GM12878 (cell line): ENCODE measurements around the gene PLXNB2. TPM values are rescaled to one million over a fixed set of nuclear protein-coding genes. Genes with fewer than 3 reads are reported as not detected.

Experiments used
- ATAC-seq: fragments of 200-7000 bp; cut with Tn5 transposase; 3 replicates; pipeline ENCODE4 v1.9.1; 2020; ENCODE audit warnings: mild to moderate bottlenecking, moderate library complexity
- BruUV-seq: library from RNA; stranded (reverse); fragments of 400-500 nt; replicated peaks from 2 replicates; lab custom pipeline; 2021; lab: Mats Ljungman, UMichigan
- CTCF ChIA-PET: fragments of 300-600 bp; sonication (Branson Sonifier 250); formaldehyde crosslinking; extraction: SDS; loops from one replicate; lab custom pipeline; 2021; ENCODE audit warnings: inconsistent platforms; lab: Yijun Ruan, JAX
- POLR2A ChIA-PET: fragments of 350-600 bp; formaldehyde crosslinking; extraction: SDS; loops from one replicate; lab custom pipeline; 2021; ENCODE audit warnings: inconsistent platforms; lab: Charles Lee
- RAD21 ChIA-PET: fragments of 300-600 bp; sonication (Branson Sonifier 250); formaldehyde crosslinking; loops from one replicate; lab custom pipeline; 2023; ENCODE audit warnings: antibody characterized with exemption; ENCODE audit not compliant: unreplicated experiment; lab: Charles Lee
- SMC1A ChIA-PET: fragments of 300-600 bp; sonication (Branson Sonifier 250); formaldehyde crosslinking; loops from one replicate; lab custom pipeline; 2023; ENCODE audit not compliant: unreplicated experiment, uncharacterized antibody; lab: Charles Lee
- DNase-seq: peaks from one replicate; pipeline ENCODE4 v3.0.0-alpha.2; 2011; ENCODE audit warnings: low read depth, low spot score
- FAIRE-seq: peaks from 3 replicates; lab custom pipeline; 2011; peaks lifted over from hg19 to GRCh38; lab: Jason Lieb, UNC
- H2AFZ ChIP-seq: 2 replicates; pipeline ENCODE4 v1.6.0; 2011; ENCODE audit warnings: low read depth, low read length, control low read depth; ENCODE audit not compliant: control insufficient read depth
- H3K27ac ChIP-seq: 2 replicates; pipeline ENCODE4 v1.5.1; 2011; ENCODE audit warnings: control low read depth; ENCODE audit not compliant: control insufficient read depth, insufficient read depth
- H3K27me3 ChIP-seq, 2 experiments: replicated peaks in 1 of 2; 2 replicates each; pipeline versions ENCODE4 v1.6.0 to v1.6.1; 2011; ENCODE audit warnings: low read length in 1 of 2; ENCODE audit not compliant: control insufficient read depth in 2 of 2, insufficient read depth in 2 of 2
- H3K36me3 ChIP-seq, 2 experiments: 2 replicates each; pipeline ENCODE4 v1.5.1; 2011; ENCODE audit warnings: low read length in 1 of 2; ENCODE audit not compliant: control insufficient read depth in 2 of 2, insufficient read depth in 2 of 2
- H3K4me1 ChIP-seq: 2 replicates; pipeline ENCODE4 v1.6.1; 2011; ENCODE audit warnings: mild to moderate bottlenecking, low read length, moderate library complexity, mixed read lengths; ENCODE audit not compliant: control insufficient read depth, insufficient read depth
- H3K4me2 ChIP-seq: 2 replicates; pipeline ENCODE4 v1.6.0; 2011; ENCODE audit warnings: control low read depth; ENCODE audit not compliant: control insufficient read depth, insufficient read depth
- H3K4me3 ChIP-seq: fragments of 200-600 bp; sonication (generic); 2 replicates; pipeline ENCODE4 v1.5.1; 2016
- H3K79me2 ChIP-seq: 2 replicates; pipeline ENCODE4 v1.6.0; 2011; ENCODE audit warnings: low read length; ENCODE audit not compliant: control insufficient read depth, insufficient read depth
- H3K9ac ChIP-seq: 2 replicates; pipeline ENCODE4 v1.8.0; 2011; ENCODE audit warnings: low read length, control low read depth, mixed read lengths; ENCODE audit not compliant: control insufficient read depth, insufficient read depth
- H3K9me3 ChIP-seq: replicated peaks from 3 replicates; pipeline ENCODE4 v1.5.1; 2011; ENCODE audit warnings: mild to moderate bottlenecking, low read length; ENCODE audit not compliant: control insufficient read depth, insufficient read depth
- H4K20me1 ChIP-seq: 2 replicates; pipeline ENCODE4 v1.6.0; 2011; ENCODE audit not compliant: control insufficient read depth, insufficient read depth
- GATAD2B ChIP-seq: fragments of 450-650 bp; conservative IDR thresholded peaks from 2 replicates; pipeline ENCODE4 v1.6.1; 2017; ENCODE audit warnings: low read depth, mild to moderate bottlenecking, moderate library complexity
- NRF1 ChIP-seq: conservative IDR thresholded peaks from 2 replicates; pipeline ENCODE4 v1.6.1; 2011; ENCODE audit warnings: mild to moderate bottlenecking, low read depth, low read length, improper control_type of control experiment
- POLR2A ChIP-seq: IDR thresholded peaks from 2 replicates; pipeline ENCODE4 v1.6.1; 2011; ENCODE audit warnings: low read depth, mild to moderate bottlenecking, low read length
- ZBTB11 ChIP-seq: fragments of 450-650 bp; formaldehyde crosslinking; IDR thresholded peaks from 2 replicates; pipeline ENCODE4 v1.5.0; 2022; ENCODE audit warnings: mild to moderate bottlenecking, missing genetic modification characterization
- ZNF217 ChIP-seq: fragments of 450-650 bp; IDR thresholded peaks from 2 replicates; pipeline ENCODE4 v1.6.1; 2017; ENCODE audit warnings: antibody characterized with exemption, mild to moderate bottlenecking
- WGBS: methylation state at CpG from one replicate; pipeline ENCODE4 v1.1.6; 2016; ENCODE audit warnings: low lambda C conversion rate; ENCODE audit not compliant: insufficient replicate concordance, insufficient coverage; ENCODE audit errors: missing lambda C conversion rate; 5-methylcytosine and 5-hydroxymethylcytosine counted together
- in situ Hi-C: fragments of 300-500 bp; cut with MboI; formaldehyde crosslinking; loops from 9 replicates; pipeline ENCODE4 v1.14.3; 2018; ENCODE audit warnings: mixed read lengths
- intact Hi-C: fragments of 100-400 bp; cut with micrococcal nuclease; formaldehyde crosslinking; loops from one replicate; pipeline ENCODE4 v1.14.2; 2022; ENCODE audit not compliant: unreplicated experiment
- polyA plus RNA-seq, 11 experiments: library from polyadenylated mRNA; depleted of rRNA in 4 of 11; unstranded in 6 of 11; stranded (reverse) in 5 of 11; fragments of >200 nt; fragmentation: Nextera tagmentation in 4 of 11; fragmentation: Illumina TruSeq in 1 of 11; extraction: Ambion mirVana in 4 of 11; extraction: Trizol in 1 of 11; gene quantifications; 1 replicate in 1 of 11; 2 replicates in 10 of 11; pipeline versions ENCODE4 v1.2.1 to v1.2.3, GENCODE V29; 2011 to 2016; ENCODE audit warnings: inconsistent platforms in 2 of 11, missing spikeins in 2 of 11, low read depth in 1 of 11
- total RNA-seq, 4 experiments: library from RNA; depleted of rRNA in 3 of 4; stranded (reverse); fragments of >200 nt in 3 of 4; fragmentation: Illumina TruSeq in 1 of 4; extraction: Trizol in 1 of 4; gene quantifications; 2 replicates each; pipeline versions ENCODE4 v1.2.1 to v1.2.3, GENCODE V29; 2013 to 2021

The PLXNB2 gene
- total and polyA plus RNA-seq, 10 of the 15 experiments (the other 5 are each of a cell fraction or from before 2014, with no cell fraction given) = 0.68 to 134 (median 41.9) TPM

GRCh38 chr22:50307890-50308596 lies 597 bp upstream of the PLXNB2 start:
- WGBS = 41% methylated on average over 14 of the region's 19 CpGs
- POLR2A ChIA-PET = interaction anchor here (0.6 kb wide), 1 partner anchor 231 kb away, joined by 5 read pairs; no protein-coding TSS in a partner anchor
- Histone ChIP-seq H3K79me2 (peaks cover 44% of the 10 kb centered on the region), H3K9ac (no peak overlapping the region), H3K4me2 (peak overlapping the region; percentile 15; the same call in 1 of the 2 replicates), H3K4me1 (peaks cover 41% of the 10 kb centered on the region), H2AFZ (no peak overlapping the region), H3K9me3 (no peaks in the 10 kb centered on the region), H4K20me1 (peaks cover 4% of the 10 kb centered on the region; the same call in 1 of the 2 replicates), H3K27ac (peak overlapping the region; percentile 50), H3K27me3 (no peaks in the 10 kb centered on the region), H3K4me3 (no peak overlapping the region), H3K36me3 (no peaks in the 10 kb centered on the region; a peak in 1 of 4 replicates)
- ATAC-seq (no peak), FAIRE-seq (no peak), DNase-seq (no peak)
- TF ChIP-seq NRF1 = no peak
- TF ChIP-seq ZBTB11 (CRISPR knock-in tag) = no peak
- TF ChIP-seq ZNF217 = no peak
- TF ChIP-seq POLR2A = peak; percentile 7; the same call in 1 of the 2 replicates
- peak; percentile 22; the same call in 1 of the 2 replicates for TF ChIP-seq GATAD2B
- CTCF ChIA-PET = interaction anchor here (0.9 to 4.0 kb wide), 3 partner anchors 14 to 218 kb away, joined by 3 to 14 read pairs (median 4); partner anchors contain the start of gene SCO2
- BruUV-seq = no TSS peak
- intact Hi-C loops (no loop called here), in situ Hi-C loops (no loop called here)
- RAD21 ChIA-PET = interaction anchor here (0.6 kb wide), 1 partner anchor 189 kb away, joined by 3 read pairs; no protein-coding TSS in a partner anchor
- SMC1A ChIA-PET = interaction anchor here (1.8 kb wide), 1 partner anchor 34 kb away, joined by 3 read pairs; no protein-coding TSS in a partner anchor
